WTC11 (cell line): ENCODE measurements around the gene CLEC4D. TPM values are rescaled to one million over a fixed set of nuclear protein-coding genes. Genes with fewer than 3 reads are reported as not detected.
A peak's percentile ranks its signal among the peaks of the same experiment; 100 is the strongest.

ENCODE experiments used
- ATAC-seq: fragments of 200-7000 bp; cut with Tn5 transposase; 2 replicates; pipeline ENCODE4 v1.10.0; 2021; ENCODE audit warnings: mild to moderate bottlenecking, moderate library complexity
- CTCF ChIA-PET: fragments of 300-600 bp; sonication (Branson Sonifier 250); formaldehyde crosslinking; loops from one replicate; lab custom pipeline; 2021; ENCODE audit warnings: antibody characterized with exemption; lab: Charles Lee
- POLR2A ChIA-PET: fragments of 350-600 bp; sonication (Branson Sonifier 250); formaldehyde crosslinking; loops from one replicate; lab custom pipeline; 2021; ENCODE audit warnings: antibody characterized with exemption; lab: Charles Lee
- DNase-seq: peaks from one replicate; pipeline ENCODE4 v3.0.0; 2021; ENCODE audit warnings: low spot score
- H3K27ac Mint-ChIP-seq: 2 replicates; pipeline ENCODE4 v1.8.0; 2021; ENCODE audit warnings: mixed read lengths
- H3K27me3 Mint-ChIP-seq: 2 replicates; pipeline ENCODE4 v1.8.0; 2021; ENCODE audit warnings: low read depth, mild to moderate bottlenecking, moderate library complexity, mixed read lengths
- H3K36me3 Mint-ChIP-seq: 2 replicates; pipeline ENCODE4 v1.8.0; 2021; ENCODE audit warnings: mixed read lengths
- H3K4me1 Mint-ChIP-seq: 2 replicates; pipeline ENCODE4 v1.8.0; 2022; ENCODE audit warnings: mixed read lengths
- H3K4me3 Mint-ChIP-seq: 2 replicates; pipeline ENCODE4 v1.8.0; 2021; ENCODE audit warnings: mild to moderate bottlenecking, moderate library complexity, mixed read lengths
- H3K9me3 Mint-ChIP-seq: 2 replicates; pipeline ENCODE4 v1.8.0; 2021; ENCODE audit warnings: mixed read lengths
- ATF1 ChIP-seq: sonication (generic); formaldehyde crosslinking; IDR thresholded peaks from 2 replicates; pipeline ENCODE4 v1.8.1; 2023; ENCODE audit warnings: mild to moderate bottlenecking, moderate library complexity, missing genetic modification reagents
- ATF2 ChIP-seq: sonication (generic); formaldehyde crosslinking; IDR thresholded peaks from 2 replicates; pipeline ENCODE4 v1.8.1; 2022; ENCODE audit warnings: low read depth, missing genetic modification reagents, borderline replicate concordance
- EMX1 ChIP-seq: fragments of 250-450 bp; sonication (Bioruptor Pico); IDR thresholded peaks from 2 replicates; pipeline ENCODE4 v1.8.0; 2021; ENCODE audit warnings: mild to moderate bottlenecking
- ERG ChIP-seq: fragments of 250-450 bp; sonication (Bioruptor Pico); IDR thresholded peaks from 2 replicates; pipeline ENCODE4 v1.8.0; 2021; ENCODE audit warnings: mild to moderate bottlenecking
- ETV6 ChIP-seq: sonication (generic); formaldehyde crosslinking; IDR thresholded peaks from 2 replicates; pipeline ENCODE4 v1.8.1; 2022; ENCODE audit warnings: mild to moderate bottlenecking, missing genetic modification reagents
- FOXJ3 ChIP-seq: sonication (generic); formaldehyde crosslinking; IDR thresholded peaks from 2 replicates; pipeline ENCODE4 v1.9.0; 2021; ENCODE audit warnings: missing genetic modification reagents, mild to moderate bottlenecking, borderline replicate concordance
- IRF2 ChIP-seq: sonication (generic); formaldehyde crosslinking; IDR thresholded peaks from 2 replicates; pipeline ENCODE4 v1.8.0; 2022; ENCODE audit warnings: low read depth, missing genetic modification reagents, borderline replicate concordance
- JAZF1 ChIP-seq: fragments of 250-450 bp; sonication (Bioruptor Pico); IDR thresholded peaks from 2 replicates; pipeline ENCODE4 v1.9.0; 2021; ENCODE audit warnings: moderate library complexity, mild to moderate bottlenecking, inconsistent platforms
- KAT7 ChIP-seq: sonication (generic); formaldehyde crosslinking; IDR thresholded peaks from 2 replicates; pipeline ENCODE4 v1.8.1; 2023; ENCODE audit warnings: missing genetic modification reagents, mild to moderate bottlenecking, borderline replicate concordance
- MAX ChIP-seq: sonication (generic); formaldehyde crosslinking; IDR thresholded peaks from 2 replicates; pipeline ENCODE4 v1.8.0; 2022; ENCODE audit warnings: mild to moderate bottlenecking, missing genetic modification reagents
- NFE2L1 ChIP-seq: sonication (generic); formaldehyde crosslinking; IDR thresholded peaks from 2 replicates; pipeline ENCODE4 v1.8.1; 2023; ENCODE audit warnings: missing genetic modification reagents
- OVOL2 ChIP-seq: fragments of 250-450 bp; sonication (Bioruptor Pico); IDR thresholded peaks from 2 replicates; pipeline ENCODE4 v1.9.0; 2021; ENCODE audit warnings: mild to moderate bottlenecking, borderline replicate concordance
- SP1 ChIP-seq: sonication (generic); formaldehyde crosslinking; conservative IDR thresholded peaks from 2 replicates; pipeline ENCODE4 v1.8.1; 2022; ENCODE audit warnings: missing genetic modification reagents
- STAT6 ChIP-seq: sonication (generic); formaldehyde crosslinking; conservative IDR thresholded peaks from 2 replicates; pipeline ENCODE4 v1.8.1; 2023; ENCODE audit warnings: mild to moderate bottlenecking, low read depth, missing genetic modification reagents, moderate library complexity
- USF1 ChIP-seq: sonication (generic); formaldehyde crosslinking; IDR thresholded peaks from 2 replicates; pipeline ENCODE4 v1.8.0; 2022; ENCODE audit warnings: mild to moderate bottlenecking, missing genetic modification reagents
- ZBTB43 ChIP-seq: sonication (generic); formaldehyde crosslinking; IDR thresholded peaks from 2 replicates; pipeline ENCODE4 v1.8.1; 2023; ENCODE audit warnings: mild to moderate bottlenecking, missing genetic modification reagents
- ZNF138 ChIP-seq: sonication (generic); formaldehyde crosslinking; conservative IDR thresholded peaks from 2 replicates; pipeline ENCODE4 v1.8.1; 2022; ENCODE audit warnings: mild to moderate bottlenecking, moderate library complexity, missing genetic modification reagents
- ZNF263 ChIP-seq: sonication (generic); formaldehyde crosslinking; IDR thresholded peaks from 2 replicates; pipeline ENCODE4 v1.8.1; 2022; ENCODE audit warnings: low read depth, mild to moderate bottlenecking, moderate library complexity, missing genetic modification reagents
- ZNF423 ChIP-seq: fragments of 250-450 bp; sonication (Bioruptor Pico); IDR thresholded peaks from 2 replicates; pipeline ENCODE4 v2.1.2; 2022; ENCODE audit warnings: mild to moderate bottlenecking, moderate library complexity
- ZNF512 ChIP-seq: sonication (generic); formaldehyde crosslinking; IDR thresholded peaks from 2 replicates; pipeline ENCODE4 v1.8.1; 2022; ENCODE audit warnings: missing genetic modification reagents, borderline replicate concordance
- total RNA-seq: library from RNA; stranded (reverse); gene quantifications from 3 replicates; pipeline ENCODE4 v1.2.3, GENCODE V29; 2021

The CLEC4D gene
- total RNA-seq, 1 experiment from 2014 or later = 0.09 TPM

GRCh38 chr12:8563356-8563755 is 50.1 kb downstream of the CLEC4D start:
- Mint-ChIP-seq H3K4me1 (peaks cover 35% of the 10 kb centered on the region), H3K36me3 (peaks cover 31% of the 10 kb centered on the region), H3K9me3 (peaks cover 34% of the 10 kb centered on the region), H3K27ac (peak overlapping the region; percentile 16), H3K27me3 (peaks cover 4% of the 10 kb centered on the region; the same call in 1 of the 2 replicates)
- ATAC-seq = peak; percentile 56
- no peak for DNase-seq
- ChIA-PET CTCF (interaction anchor here (1.4 to 1.6 kb wide), 2 partner anchors 19 to 28 kb away, joined by 3 to 10 read pairs; no protein-coding TSS in a partner anchor), POLR2A (no interaction called here)
- no peak for TF ChIP-seq ATF2 (CRISPR knock-in tag)
- no peak for TF ChIP-seq STAT6 (CRISPR knock-in tag)
- TF ChIP-seq ETV6 (CRISPR knock-in tag) = no peak
- TF ChIP-seq ZNF263 (CRISPR knock-in tag) = no peak
- no peak for TF ChIP-seq ZNF512 (CRISPR knock-in tag)
- TF ChIP-seq NFE2L1 (CRISPR knock-in tag) = no peak
- TF ChIP-seq ATF1 (CRISPR knock-in tag) = no peak
- TF ChIP-seq ZNF138 (CRISPR knock-in tag) = no peak
- no peak for TF ChIP-seq IRF2 (CRISPR knock-in tag)
- TF ChIP-seq, all 79 proteins: peak for 0
- no peak overlapping the region for H3K4me3 Mint-ChIP-seq

- Mint-ChIP-seq H3K36me3 (peaks cover 31% of the 10 kb centered on the region), H3K27me3 (peaks cover 4% of the 10 kb centered on the region; the same call in 1 of the 2 replicates), H3K4me1 (peaks cover 35% of the 10 kb centered on the region), H3K27ac (no peak overlapping the region), H3K9me3 (peaks cover 34% of the 10 kb centered on the region), H3K4me3 (no peak overlapping the region)
- ATAC-seq (peak; percentile 54), DNase-seq (peak; percentile 48)
- ChIA-PET POLR2A (interaction anchor here (0.7 kb wide), 1 partner anchor 360 kb away, joined by 3 read pairs; no protein-coding TSS in a partner anchor), CTCF (interaction anchor here (0.7 to 1.3 kb wide), 2 partner anchors 14 to 25 kb away, joined by 3 read pairs; no protein-coding TSS in a partner anchor)
- TF ChIP-seq ATF2 (CRISPR knock-in tag) (no peak), ZNF263 (CRISPR knock-in tag) (no peak), EMX1 (no peak), FOXJ3 (no peak), ZNF423 (CRISPR knock-in tag) (no peak), ZBTB43 (CRISPR knock-in tag) (no peak), OVOL2 (no peak), STAT6 (CRISPR knock-in tag) (no peak), USF1 (CRISPR knock-in tag) (no peak), MAX (no peak), JAZF1 (CRISPR knock-in tag) (no peak), NFE2L1 (CRISPR knock-in tag) (no peak), KAT7 (CRISPR knock-in tag) (no peak), ERG (CRISPR knock-in tag) (no peak), SP1 (no peak)
Observed at GRCh38 chr12:8564656-8565055, 51.4 kb downstream of the CLEC4D start.
